HG03439 (cell line): ENCODE data around the gene USP32.

Source experiments
- ATAC-seq: cut with Tn5 transposase; IDR thresholded peaks from one replicate; pipeline ENCODE4 v1.9.1; 2021; ENCODE audit warnings: mild to moderate bottlenecking, moderate library complexity; ENCODE audit not compliant: unreplicated experiment

Gene USP32

GRCh38 chr17:60141111-60142018 lies 250.6 kb downstream of the USP32 start:
- ATAC-seq, result no peak

DNA sequence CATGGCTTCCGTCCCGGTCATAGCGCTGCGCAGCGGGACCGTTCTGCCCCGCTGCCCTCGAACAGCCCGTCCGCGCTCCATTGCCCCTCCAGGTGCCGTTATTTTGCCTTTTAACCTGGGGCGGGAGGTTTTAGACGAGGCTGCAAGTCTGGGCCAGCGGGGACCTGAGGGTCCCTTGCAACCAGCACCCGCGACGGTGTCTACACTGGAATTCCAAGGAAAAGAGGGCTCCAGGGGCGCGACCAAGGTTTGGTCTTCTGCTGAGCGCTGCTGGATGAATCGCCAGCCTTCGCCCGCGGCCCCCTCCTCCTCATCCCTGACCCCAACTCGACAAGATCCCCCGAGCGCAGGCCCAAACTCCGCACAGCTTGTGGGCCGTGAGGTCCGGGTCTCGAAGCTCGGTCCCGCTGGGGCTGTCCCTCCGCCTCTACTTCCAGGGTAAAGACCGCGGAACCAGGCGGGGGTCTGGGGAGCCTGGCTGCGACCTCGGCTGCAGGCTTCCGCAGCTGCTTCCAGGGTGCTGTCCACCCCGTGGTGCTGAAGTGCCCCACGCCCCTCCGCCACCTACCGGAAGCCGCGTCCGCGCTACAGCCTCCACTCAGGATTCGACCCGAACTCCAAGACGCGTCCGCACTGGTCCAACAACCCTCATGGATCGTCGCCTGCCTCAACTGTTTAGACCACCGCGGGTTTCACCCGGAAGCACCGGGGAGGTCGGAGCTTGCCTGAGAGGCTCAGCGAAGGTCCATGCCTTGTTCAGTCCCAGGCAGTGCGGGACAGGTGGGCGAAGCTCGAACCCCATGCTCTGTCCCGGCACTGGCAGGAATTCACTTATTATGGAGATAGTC lies 252.3 kb downstream of the USP32 start:
- ATAC-seq, result no peak

DNA sequence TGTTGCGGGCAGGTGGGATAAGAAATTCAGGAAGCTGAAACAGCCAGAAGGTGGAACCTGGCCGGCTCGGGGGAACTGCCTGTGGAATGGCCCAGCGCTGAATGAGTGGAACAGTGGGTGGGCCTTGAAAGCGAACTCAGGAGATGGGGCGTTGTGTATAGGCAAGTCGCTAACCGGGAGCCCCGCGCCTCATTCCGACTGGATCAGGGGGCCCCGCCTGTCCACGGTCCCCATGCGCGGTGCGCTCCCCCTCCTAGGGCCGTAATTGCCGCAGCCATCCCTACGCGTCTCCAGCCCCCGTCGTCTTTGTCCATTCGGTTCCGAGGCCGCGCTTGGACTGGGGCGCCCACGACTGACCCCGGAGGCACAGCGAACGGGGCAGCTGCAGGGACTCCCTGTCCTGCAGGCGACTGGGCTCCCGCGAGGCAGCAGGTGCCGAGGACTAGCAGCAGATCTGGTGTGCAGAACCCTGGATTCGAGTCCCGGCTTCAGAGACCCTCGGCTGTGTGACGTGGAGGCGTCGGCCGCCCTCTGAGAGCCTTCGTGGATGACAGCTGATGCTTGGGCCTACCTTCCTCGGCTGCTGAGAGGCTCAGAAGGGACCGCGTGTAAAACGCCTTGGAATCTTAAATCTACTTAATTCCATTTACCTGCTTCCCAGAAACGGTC lies 253.0 kb downstream of the USP32 start:
- no peak for ATAC-seq

DNA sequence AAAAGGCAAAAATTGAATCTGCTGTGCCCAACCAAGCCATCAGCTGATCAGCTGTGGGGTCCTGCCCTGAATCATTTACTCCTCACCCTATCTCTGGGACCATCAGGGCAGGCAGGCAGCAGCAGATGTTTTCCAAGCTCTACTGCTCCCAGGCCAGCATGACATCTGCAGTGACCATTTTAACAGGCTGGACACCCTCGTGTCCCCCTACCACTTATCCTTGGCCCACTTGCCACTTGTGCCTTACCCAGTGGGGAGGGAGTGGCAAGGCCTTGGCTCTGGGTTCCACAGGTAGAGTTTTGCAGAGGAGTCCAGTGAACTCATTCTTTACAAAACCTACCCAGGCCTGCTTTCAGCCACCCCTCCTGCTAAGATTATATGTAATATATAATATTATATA lies 254.2 kb downstream of the USP32 start:
- ATAC-seq, result no peak

GRCh38 chr17:60135951-60136666 lies 255.8 kb downstream of the USP32 start:
- no peak for ATAC-seq

DNA sequence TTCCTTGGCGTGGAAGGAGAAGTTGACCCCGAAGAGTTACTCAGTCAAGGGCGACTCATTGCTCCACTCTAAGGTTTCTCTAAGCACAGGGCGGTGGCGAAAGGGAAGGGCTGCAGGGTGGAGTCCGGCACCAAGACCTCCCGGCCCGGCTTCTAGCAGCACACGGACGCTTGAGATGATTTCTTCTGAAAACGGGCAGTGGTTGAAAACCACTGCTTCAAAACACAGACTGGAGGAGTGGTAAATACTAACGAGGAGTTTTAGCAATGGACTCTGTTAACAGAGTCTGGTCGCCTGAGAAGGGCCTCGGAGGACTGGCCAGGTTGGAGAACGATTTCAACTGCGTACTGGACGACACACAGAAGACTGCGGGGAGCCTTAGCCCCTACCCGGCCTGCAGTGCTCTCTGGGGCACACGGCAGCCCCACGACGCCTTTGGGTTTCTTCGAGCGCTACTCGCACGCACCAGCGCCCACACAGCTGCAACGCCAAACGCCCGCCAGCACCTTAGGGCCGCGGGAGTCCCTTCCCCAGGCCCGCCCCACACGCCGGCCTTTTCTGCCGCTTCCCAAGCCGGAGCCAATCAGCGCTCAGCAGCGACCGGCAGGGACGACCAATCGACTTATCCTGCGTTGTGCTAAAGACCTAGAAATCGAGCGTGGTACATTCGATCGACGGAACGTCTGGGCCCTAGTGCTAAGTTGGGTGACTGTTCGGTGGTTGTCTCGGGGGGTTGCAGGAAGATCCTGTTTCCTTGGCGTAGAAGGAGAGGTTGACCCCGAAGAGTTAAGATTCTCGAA lies 256.6 kb downstream of the USP32 start:
- peak; percentile 91 for ATAC-seq

GRCh38 chr17:60134396-60135150 lies 257.4 kb downstream of the USP32 start:
- ATAC-seq, result peak; percentile 13

GRCh38 chr17:60130466-60130865 lies 261.5 kb downstream of the USP32 start:
- no peak for ATAC-seq

GRCh38 chr17:60129164-60129563 lies 262.8 kb downstream of the USP32 start:
- ATAC-seq, result no peak
